ENCODE data around the gene RUSC2.

- TF ChIP-seq, protein P1, sequence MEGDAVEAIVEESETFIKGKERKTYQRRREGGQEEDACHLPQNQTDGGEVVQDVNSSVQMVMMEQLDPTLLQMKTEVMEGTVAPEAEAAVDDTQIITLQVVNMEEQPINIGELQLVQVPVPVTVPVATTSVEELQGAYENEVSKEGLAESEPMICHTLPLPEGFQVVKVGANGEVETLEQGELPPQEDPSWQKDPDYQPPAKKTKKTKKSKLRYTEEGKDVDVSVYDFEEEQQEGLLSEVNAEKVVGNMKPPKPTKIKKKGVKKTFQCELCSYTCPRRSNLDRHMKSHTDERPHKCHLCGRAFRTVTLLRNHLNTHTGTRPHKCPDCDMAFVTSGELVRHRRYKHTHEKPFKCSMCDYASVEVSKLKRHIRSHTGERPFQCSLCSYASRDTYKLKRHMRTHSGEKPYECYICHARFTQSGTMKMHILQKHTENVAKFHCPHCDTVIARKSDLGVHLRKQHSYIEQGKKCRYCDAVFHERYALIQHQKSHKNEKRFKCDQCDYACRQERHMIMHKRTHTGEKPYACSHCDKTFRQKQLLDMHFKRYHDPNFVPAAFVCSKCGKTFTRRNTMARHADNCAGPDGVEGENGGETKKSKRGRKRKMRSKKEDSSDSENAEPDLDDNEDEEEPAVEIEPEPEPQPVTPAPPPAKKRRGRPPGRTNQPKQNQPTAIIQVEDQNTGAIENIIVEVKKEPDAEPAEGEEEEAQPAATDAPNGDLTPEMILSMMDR (IDR thresholded peaks at IDR 0.05 in 4 of 5, conservative IDR thresholded peaks at IDR 0.05 in 1 of 5) = no peak
- TF ChIP-seq POLR2A (IDR thresholded peaks at IDR 0.05) = no peak
Observed at GRCh38 chr9:35517131-35517530, 27.2 kb downstream of the RUSC2 start.
